Measurements from ENCODE around the gene PNKP.
"Not testable (repeated sequence)": the region's sequence is repeated elsewhere in the genome, so short reads cannot be mapped to it uniquely, and the experiment has no call there.

The PNKP gene

GRCh38 chr19:49840736-49841249 lies 26.6 kb downstream of the PNKP start:
- no peak for DNase-seq

- no peak for DNase-seq
These were observed 27.1 kb downstream of the PNKP start for GRCh38 chr19:49840321-49840720.

GRCh38 chr19:49839713-49840112 lies 27.7 kb downstream of the PNKP start:
- DNase-seq = no peak

- DNase-seq = no peak
These were observed 28.3 kb downstream of the PNKP start for GRCh38 chr19:49838885-49839588.

- no peak for DNase-seq
These were observed 30.0 kb downstream of the PNKP start for GRCh38 chr19:49837425-49837824.

- DNase-seq = no peak
These were observed 30.4 kb downstream of the PNKP start for GRCh38 chr19:49837009-49837310.

- DNase-seq = no peak
These were observed 31.0 kb downstream of the PNKP start for GRCh38 chr19:49836176-49837008.

- DNase-seq = no peak
These were observed 31.8 kb downstream of the PNKP start for GRCh38 chr19:49835562-49835961.

GRCh38 chr19:49833599-49833998 lies 33.8 kb downstream of the PNKP start:
- no peak for DNase-seq

GRCh38 chr19:49832556-49832955 lies 34.8 kb downstream of the PNKP start:
- DNase-seq = no peak

- no peak for DNase-seq
These were observed 35.8 kb downstream of the PNKP start for GRCh38 chr19:49831592-49831991.

- DNase-seq = no peak
These were observed 36.6 kb downstream of the PNKP start for GRCh38 chr19:49830766-49831165.

- DNase-seq = no peak
These were observed 37.7 kb downstream of the PNKP start for GRCh38 chr19:49829721-49830120.

GRCh38 chr19:49829200-49829599 lies 38.2 kb downstream of the PNKP start:
- DNase-seq = no peak

- DNase-seq = no peak
These were observed 40.3 kb downstream of the PNKP start for GRCh38 chr19:49827034-49827433.

- DNase-seq = no peak
These were observed 42.7 kb downstream of the PNKP start for GRCh38 chr19:49824662-49825061.

GRCh38 chr19:49823472-49823871 lies 43.9 kb downstream of the PNKP start:
- DNase-seq = peak; percentile 79 to 86

GRCh38 chr19:49820125-49820524 lies 47.3 kb downstream of the PNKP start:
- peak; percentile 75 to 83 for DNase-seq

GRCh38 chr19:49819452-49820115 lies 47.8 kb downstream of the PNKP start:
- DNase-seq = not testable (repeated sequence)

- DNase-seq = no peak
These were observed 48.6 kb downstream of the PNKP start for GRCh38 chr19:49818649-49819370.

GRCh38 chr19:49817964-49818648 lies 49.3 kb downstream of the PNKP start, which contains the start of gene MED25:
Gene MED25, plus strand, starts transcription at chr19:49818289. Its CDS starts 53 bp downstream, at chr19:49818342.
- DNase-seq = peak; percentile 80 to 98

GRCh38 chr19:49816590-49816989 lies 50.8 kb downstream of the PNKP start:
- no peak for DNase-seq

Measured in NCI-H187 (cell line).